ENCODE results near the gene STARD9.
"Not testable (repeated sequence)": the region's sequence is repeated elsewhere in the genome, so short reads cannot be mapped to it uniquely, and the experiment has no call there.

Gene STARD9

GRCh38 chr15:42750306-42750705 is 174.9 kb downstream of the STARD9 start:
- no peaks in the 10 kb centered on the region for H3K79me2 ChIP-seq

GRCh38 chr15:42759093-42759492 is 183.7 kb downstream of the STARD9 start:
- TF ChIP-seq CTCF (IDR thresholded peaks at IDR 0.05), result no peak
- H3K4me3 ChIP-seq (ENCODE audit: low read depth, low read length), result no peak overlapping the region

More at GRCh38 chr15:42750306-42750705, 174.9 kb downstream of the STARD9 start:
- no peaks in the 10 kb centered on the region for H3K9me3 ChIP-seq (ENCODE audit: control insufficient read depth, low read length)
- H3K9ac ChIP-seq, result no peak overlapping the region
- H3K27me3 ChIP-seq (ENCODE audit: control insufficient read depth, insufficient read depth, low read length), result no peaks in the 10 kb centered on the region
- H3K4me3 ChIP-seq (ENCODE audit: low read depth, low read length), result no peak overlapping the region
- no peak for TF ChIP-seq CTCF (IDR thresholded peaks at IDR 0.05)
- no peaks in the 10 kb centered on the region for H3K36me3 ChIP-seq (ENCODE audit: control insufficient read depth, insufficient read depth, low read length)
- H3K4me2 ChIP-seq (ENCODE audit: low read length), result no peak overlapping the region
- H3K4me1 ChIP-seq, result no peaks in the 10 kb centered on the region
- no peak overlapping the region for H2AFZ ChIP-seq
- H3K27ac ChIP-seq, result no peak overlapping the region

GRCh38 chr15:42760759-42761158 is 185.4 kb downstream of the STARD9 start:
- Histone ChIP-seq H3K4me3 (ENCODE audit: low read depth, low read length) (no peak overlapping the region), H3K79me2 (no peaks in the 10 kb centered on the region), H3K9me3 (ENCODE audit: control insufficient read depth, low read length) (no peaks in the 10 kb centered on the region), H3K9ac (no peak overlapping the region), H3K36me3 (ENCODE audit: control insufficient read depth, insufficient read depth, low read length) (no peaks in the 10 kb centered on the region), H3K27me3 (ENCODE audit: control insufficient read depth, insufficient read depth, low read length) (no peaks in the 10 kb centered on the region), H3K4me2 (ENCODE audit: low read length) (no peak overlapping the region), H3K4me1 (no peaks in the 10 kb centered on the region), H2AFZ (no peak overlapping the region), H3K27ac (no peak overlapping the region)
- no peak for TF ChIP-seq CTCF (IDR thresholded peaks at IDR 0.05)

More at GRCh38 chr15:42759093-42759492, 183.7 kb downstream of the STARD9 start:
- Histone ChIP-seq H3K4me2 (ENCODE audit: low read length) (no peak overlapping the region), H3K27ac (no peak overlapping the region), H2AFZ (no peak overlapping the region), H3K9me3 (ENCODE audit: control insufficient read depth, low read length) (no peaks in the 10 kb centered on the region), H3K4me1 (no peaks in the 10 kb centered on the region), H3K27me3 (ENCODE audit: control insufficient read depth, insufficient read depth, low read length) (no peaks in the 10 kb centered on the region), H3K9ac (no peak overlapping the region), H3K36me3 (ENCODE audit: control insufficient read depth, insufficient read depth, low read length) (no peaks in the 10 kb centered on the region), H3K79me2 (no peaks in the 10 kb centered on the region)

- not testable (repeated sequence) for H3K27ac ChIP-seq; H3K79me2 ChIP-seq; H3K9ac ChIP-seq; H3K36me3 ChIP-seq (ENCODE audit: control insufficient read depth, insufficient read depth, low read length); H3K9me3 ChIP-seq (ENCODE audit: control insufficient read depth, low read length); H3K27me3 ChIP-seq (ENCODE audit: control insufficient read depth, insufficient read depth, low read length); H2AFZ ChIP-seq; H3K4me2 ChIP-seq (ENCODE audit: low read length); H3K4me1 ChIP-seq; H3K4me3 ChIP-seq (ENCODE audit: low read depth, low read length)
Observed at GRCh38 chr15:42761813-42762212, 186.4 kb downstream of the STARD9 start.

- not testable (repeated sequence) for H3K4me3 ChIP-seq (ENCODE audit: low read depth, low read length); H3K4me1 ChIP-seq
Observed at GRCh38 chr15:42764154-42764731, 188.8 kb downstream of the STARD9 start.

GRCh38 chr15:42766109-42766508 is 190.7 kb downstream of the STARD9 start:
- H3K27ac ChIP-seq; H3K4me1 ChIP-seq; H3K9me3 ChIP-seq (ENCODE audit: control insufficient read depth, low read length); H3K4me2 ChIP-seq (ENCODE audit: low read length); H3K4me3 ChIP-seq (ENCODE audit: low read depth, low read length); H3K9ac ChIP-seq; H3K36me3 ChIP-seq (ENCODE audit: control insufficient read depth, insufficient read depth, low read length); H3K79me2 ChIP-seq; H3K27me3 ChIP-seq (ENCODE audit: control insufficient read depth, insufficient read depth, low read length); H2AFZ ChIP-seq: not testable (repeated sequence)

More at GRCh38 chr15:42764154-42764731, 188.8 kb downstream of the STARD9 start:
- H3K4me2 ChIP-seq (ENCODE audit: low read length); H3K27me3 ChIP-seq (ENCODE audit: control insufficient read depth, insufficient read depth, low read length); H3K79me2 ChIP-seq; H3K9ac ChIP-seq; H3K9me3 ChIP-seq (ENCODE audit: control insufficient read depth, low read length); H2AFZ ChIP-seq; H3K27ac ChIP-seq; H3K36me3 ChIP-seq (ENCODE audit: control insufficient read depth, insufficient read depth, low read length): not testable (repeated sequence)
